Measurements from ENCODE around the gene AKTIP. TPM values are rescaled to one million over a fixed set of nuclear protein-coding genes. Genes with fewer than 3 reads are reported as not detected.

AKTIP gene
- total RNA-seq, 1 donor from 2014 or later = 24.0 TPM

DNA sequence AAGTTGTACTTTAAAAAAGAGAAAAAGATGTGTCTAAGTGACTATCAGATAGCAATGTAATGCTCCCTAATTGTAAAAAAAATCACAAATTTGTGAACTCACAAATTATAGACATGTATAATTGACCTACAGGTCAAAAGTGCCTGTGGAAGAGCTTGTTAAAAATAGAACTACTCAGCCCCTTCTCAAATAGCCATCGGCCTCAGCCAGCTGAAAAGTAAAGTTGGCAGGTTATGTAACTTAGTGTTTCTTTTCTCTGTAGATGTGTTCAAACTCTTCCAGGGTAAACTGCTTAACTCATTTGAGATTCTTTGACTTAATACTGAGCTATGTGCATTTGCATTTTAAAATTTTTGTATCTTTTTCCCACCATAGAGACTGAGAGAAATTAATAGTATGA is 13.3 kb downstream of the AKTIP start:
- Histone ChIP-seq H3K9me3 (ENCODE audit: low read depth) (no peaks in the 10 kb centered on the region), H3K4me3 (no peak overlapping the region), H3K9ac (no peak overlapping the region), H4K20me1 (ENCODE audit: low read depth) (peaks cover 5% of the 10 kb centered on the region), H3K27ac (no peak overlapping the region), H3K4me1 (no peaks in the 10 kb centered on the region), H2AFZ (replicated peaks) (no peak overlapping the region), H3K4me2 (no peak overlapping the region), H3K36me3 (peaks cover 33% of the 10 kb centered on the region), H3K79me2 (ENCODE audit: low read depth) (no peaks in the 10 kb centered on the region), H3F3A (ENCODE audit: low read depth) (no peaks in the 10 kb centered on the region), H3K27me3 (no peaks in the 10 kb centered on the region)
- peaks cover 2% of the 10 kb centered on the region for H3K9me3 Mint-ChIP-seq
- TF ChIP-seq EZH2 (IDR thresholded peaks at IDR 0.05) (no peak), EZH2phosphoT487 (IDR thresholded peaks at IDR 0.05) (no peak)
- TF ChIP-seq, protein P1, sequence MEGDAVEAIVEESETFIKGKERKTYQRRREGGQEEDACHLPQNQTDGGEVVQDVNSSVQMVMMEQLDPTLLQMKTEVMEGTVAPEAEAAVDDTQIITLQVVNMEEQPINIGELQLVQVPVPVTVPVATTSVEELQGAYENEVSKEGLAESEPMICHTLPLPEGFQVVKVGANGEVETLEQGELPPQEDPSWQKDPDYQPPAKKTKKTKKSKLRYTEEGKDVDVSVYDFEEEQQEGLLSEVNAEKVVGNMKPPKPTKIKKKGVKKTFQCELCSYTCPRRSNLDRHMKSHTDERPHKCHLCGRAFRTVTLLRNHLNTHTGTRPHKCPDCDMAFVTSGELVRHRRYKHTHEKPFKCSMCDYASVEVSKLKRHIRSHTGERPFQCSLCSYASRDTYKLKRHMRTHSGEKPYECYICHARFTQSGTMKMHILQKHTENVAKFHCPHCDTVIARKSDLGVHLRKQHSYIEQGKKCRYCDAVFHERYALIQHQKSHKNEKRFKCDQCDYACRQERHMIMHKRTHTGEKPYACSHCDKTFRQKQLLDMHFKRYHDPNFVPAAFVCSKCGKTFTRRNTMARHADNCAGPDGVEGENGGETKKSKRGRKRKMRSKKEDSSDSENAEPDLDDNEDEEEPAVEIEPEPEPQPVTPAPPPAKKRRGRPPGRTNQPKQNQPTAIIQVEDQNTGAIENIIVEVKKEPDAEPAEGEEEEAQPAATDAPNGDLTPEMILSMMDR (IDR thresholded peaks at IDR 0.05) = no peak
- no peaks in the 10 kb centered on the region for H3K4me1 Mint-ChIP-seq
- no peak for DNase-seq (ENCODE audit: low spot score)
- peaks cover 51% of the 10 kb centered on the region for H3K36me3 Mint-ChIP-seq
- no peaks in the 10 kb centered on the region for H3K27me3 Mint-ChIP-seq (ENCODE audit: insufficient read depth, low read depth)
- no peak overlapping the region for H3K27ac Mint-ChIP-seq
- no peak overlapping the region for H3K4me3 Mint-ChIP-seq

DNA sequence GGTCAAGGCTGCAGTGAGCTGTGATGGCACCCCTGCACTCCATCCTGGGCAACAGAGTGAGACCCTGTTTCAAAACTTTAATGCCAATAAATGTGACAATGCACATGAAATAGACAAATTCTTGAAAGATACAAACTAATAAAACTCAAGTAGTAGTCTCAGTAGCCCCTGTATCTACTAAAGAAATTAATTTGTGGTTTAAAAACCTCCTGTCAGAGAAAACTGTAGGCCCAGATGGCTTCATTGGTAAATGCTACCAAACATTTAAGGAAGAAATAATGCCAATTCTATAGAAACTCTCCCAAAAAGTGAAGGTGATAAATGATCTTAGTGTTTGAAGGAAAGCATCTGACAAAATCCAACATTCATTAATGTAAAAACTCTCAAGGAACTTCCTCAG is 16.8 kb downstream of the AKTIP start:
- no peaks in the 10 kb centered on the region for H3F3A ChIP-seq (ENCODE audit: low read depth)
- H3K27me3 Mint-ChIP-seq (ENCODE audit: insufficient read depth, low read depth) = no peaks in the 10 kb centered on the region
- H3K36me3 ChIP-seq = peaks cover 35% of the 10 kb centered on the region

DNA sequence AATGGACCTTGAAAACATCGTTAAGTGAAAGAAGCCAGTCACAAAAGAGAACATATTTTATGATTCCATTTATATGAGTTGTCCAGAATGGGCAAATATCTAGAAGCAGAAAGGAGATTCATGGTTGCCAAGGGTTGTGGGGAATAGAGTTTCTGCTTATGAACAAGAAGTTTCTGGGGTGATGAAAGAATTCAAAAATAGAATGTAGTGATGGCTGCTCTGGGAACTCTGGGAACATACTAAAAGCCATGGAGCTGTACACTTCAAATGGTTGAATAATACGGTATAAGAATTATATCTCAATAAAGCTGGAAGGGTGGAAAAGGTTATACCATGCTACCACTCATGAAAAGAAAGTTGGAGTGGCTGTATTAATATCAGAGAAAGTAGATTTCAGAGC is 18.5 kb downstream of the AKTIP start:
- peaks cover 62% of the 10 kb centered on the region for H3K36me3 Mint-ChIP-seq
- Histone ChIP-seq H3K27ac (no peak overlapping the region), H3F3A (ENCODE audit: low read depth) (no peaks in the 10 kb centered on the region), H3K4me2 (no peak overlapping the region), H3K9ac (no peak overlapping the region), H3K4me3 (no peak overlapping the region), H3K36me3 (peaks cover 27% of the 10 kb centered on the region), H3K4me1 (no peaks in the 10 kb centered on the region), H3K79me2 (ENCODE audit: low read depth) (no peaks in the 10 kb centered on the region), H3K9me3 (ENCODE audit: low read depth) (no peaks in the 10 kb centered on the region), H4K20me1 (ENCODE audit: low read depth) (no peaks in the 10 kb centered on the region), H3K27me3 (no peaks in the 10 kb centered on the region), H2AFZ (replicated peaks) (no peak overlapping the region)
- no peak overlapping the region for H3K27ac Mint-ChIP-seq
- no peak for TF ChIP-seq EZH2 (IDR thresholded peaks at IDR 0.05)
- TF ChIP-seq EZH2phosphoT487 (IDR thresholded peaks at IDR 0.05) = no peak
- TF ChIP-seq, protein P1 (IDR thresholded peaks at IDR 0.05) = no peak
- H3K9me3 Mint-ChIP-seq = peaks cover 2% of the 10 kb centered on the region
- H3K27me3 Mint-ChIP-seq (ENCODE audit: insufficient read depth, low read depth) = no peaks in the 10 kb centered on the region
- no peak for DNase-seq (ENCODE audit: low spot score)
- no peaks in the 10 kb centered on the region for H3K4me1 Mint-ChIP-seq
- H3K4me3 Mint-ChIP-seq = no peak overlapping the region

More for the DNA sequence above, 16.8 kb downstream of the AKTIP start:
- Histone ChIP-seq H3K27me3 (no peaks in the 10 kb centered on the region), H3K4me1 (no peaks in the 10 kb centered on the region), H3K27ac (no peak overlapping the region), H3K9me3 (ENCODE audit: low read depth) (no peaks in the 10 kb centered on the region), H4K20me1 (ENCODE audit: low read depth) (no peaks in the 10 kb centered on the region), H3K4me2 (no peak overlapping the region), H3K9ac (no peak overlapping the region), H3K79me2 (ENCODE audit: low read depth) (no peaks in the 10 kb centered on the region), H2AFZ (replicated peaks) (no peak overlapping the region), H3K4me3 (no peak overlapping the region)
- DNase-seq (ENCODE audit: low spot score) = no peak
- Mint-ChIP-seq H3K4me1 (no peaks in the 10 kb centered on the region), H3K4me3 (no peak overlapping the region), H3K36me3 (peaks cover 58% of the 10 kb centered on the region), H3K27ac (no peak overlapping the region), H3K9me3 (peaks cover 2% of the 10 kb centered on the region)
- TF ChIP-seq, protein P1 (IDR thresholded peaks at IDR 0.05) = no peak
- TF ChIP-seq EZH2 (IDR thresholded peaks at IDR 0.05) (no peak), EZH2phosphoT487 (IDR thresholded peaks at IDR 0.05) (no peak)

Measured in neural progenitor cell (in vitro differentiated cells).